ENCODE measurements around the gene ZNF316.

DNA sequence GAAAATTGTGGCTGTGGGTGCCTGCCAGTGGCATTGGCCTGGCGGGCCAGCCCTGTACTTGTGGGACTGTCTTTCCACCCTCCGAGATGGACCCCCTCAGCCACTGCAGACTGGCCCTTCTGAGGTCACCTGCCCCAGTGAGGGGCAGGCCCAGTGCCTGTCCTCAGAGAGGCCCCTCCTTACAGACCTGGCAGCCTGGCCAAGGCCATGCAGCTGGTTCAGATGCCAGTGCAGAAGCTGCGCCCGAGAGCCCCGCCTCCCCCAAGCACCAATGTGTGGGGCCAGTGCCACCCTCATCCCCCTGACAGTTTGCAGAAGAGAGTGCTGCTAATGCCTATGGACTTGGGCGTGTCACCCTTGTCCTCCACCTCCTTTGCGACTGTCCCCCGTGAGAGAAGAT, 10.0 kb downstream of the ZNF316 start:
- TF ChIP-seq, protein P1, sequence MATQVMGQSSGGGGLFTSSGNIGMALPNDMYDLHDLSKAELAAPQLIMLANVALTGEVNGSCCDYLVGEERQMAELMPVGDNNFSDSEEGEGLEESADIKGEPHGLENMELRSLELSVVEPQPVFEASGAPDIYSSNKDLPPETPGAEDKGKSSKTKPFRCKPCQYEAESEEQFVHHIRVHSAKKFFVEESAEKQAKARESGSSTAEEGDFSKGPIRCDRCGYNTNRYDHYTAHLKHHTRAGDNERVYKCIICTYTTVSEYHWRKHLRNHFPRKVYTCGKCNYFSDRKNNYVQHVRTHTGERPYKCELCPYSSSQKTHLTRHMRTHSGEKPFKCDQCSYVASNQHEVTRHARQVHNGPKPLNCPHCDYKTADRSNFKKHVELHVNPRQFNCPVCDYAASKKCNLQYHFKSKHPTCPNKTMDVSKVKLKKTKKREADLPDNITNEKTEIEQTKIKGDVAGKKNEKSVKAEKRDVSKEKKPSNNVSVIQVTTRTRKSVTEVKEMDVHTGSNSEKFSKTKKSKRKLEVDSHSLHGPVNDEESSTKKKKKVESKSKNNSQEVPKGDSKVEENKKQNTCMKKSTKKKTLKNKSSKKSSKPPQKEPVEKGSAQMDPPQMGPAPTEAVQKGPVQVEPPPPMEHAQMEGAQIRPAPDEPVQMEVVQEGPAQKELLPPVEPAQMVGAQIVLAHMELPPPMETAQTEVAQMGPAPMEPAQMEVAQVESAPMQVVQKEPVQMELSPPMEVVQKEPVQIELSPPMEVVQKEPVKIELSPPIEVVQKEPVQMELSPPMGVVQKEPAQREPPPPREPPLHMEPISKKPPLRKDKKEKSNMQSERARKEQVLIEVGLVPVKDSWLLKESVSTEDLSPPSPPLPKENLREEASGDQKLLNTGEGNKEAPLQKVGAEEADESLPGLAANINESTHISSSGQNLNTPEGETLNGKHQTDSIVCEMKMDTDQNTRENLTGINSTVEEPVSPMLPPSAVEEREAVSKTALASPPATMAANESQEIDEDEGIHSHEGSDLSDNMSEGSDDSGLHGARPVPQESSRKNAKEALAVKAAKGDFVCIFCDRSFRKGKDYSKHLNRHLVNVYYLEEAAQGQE (IDR thresholded peaks at IDR 0.05; ENCODE audit: unreplicated experiment) = no peak
- TF ChIP-seq, protein P2, sequence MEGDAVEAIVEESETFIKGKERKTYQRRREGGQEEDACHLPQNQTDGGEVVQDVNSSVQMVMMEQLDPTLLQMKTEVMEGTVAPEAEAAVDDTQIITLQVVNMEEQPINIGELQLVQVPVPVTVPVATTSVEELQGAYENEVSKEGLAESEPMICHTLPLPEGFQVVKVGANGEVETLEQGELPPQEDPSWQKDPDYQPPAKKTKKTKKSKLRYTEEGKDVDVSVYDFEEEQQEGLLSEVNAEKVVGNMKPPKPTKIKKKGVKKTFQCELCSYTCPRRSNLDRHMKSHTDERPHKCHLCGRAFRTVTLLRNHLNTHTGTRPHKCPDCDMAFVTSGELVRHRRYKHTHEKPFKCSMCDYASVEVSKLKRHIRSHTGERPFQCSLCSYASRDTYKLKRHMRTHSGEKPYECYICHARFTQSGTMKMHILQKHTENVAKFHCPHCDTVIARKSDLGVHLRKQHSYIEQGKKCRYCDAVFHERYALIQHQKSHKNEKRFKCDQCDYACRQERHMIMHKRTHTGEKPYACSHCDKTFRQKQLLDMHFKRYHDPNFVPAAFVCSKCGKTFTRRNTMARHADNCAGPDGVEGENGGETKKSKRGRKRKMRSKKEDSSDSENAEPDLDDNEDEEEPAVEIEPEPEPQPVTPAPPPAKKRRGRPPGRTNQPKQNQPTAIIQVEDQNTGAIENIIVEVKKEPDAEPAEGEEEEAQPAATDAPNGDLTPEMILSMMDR (conservative IDR thresholded peaks at IDR 0.05; ENCODE audit: low read depth in 2 of 2) = no peak
- TF ChIP-seq POLR2AphosphoS5 (IDR thresholded peaks at IDR 0.05; ENCODE audit: low read depth) (no peak), ZNF114 (CRISPR knock-in tag; IDR thresholded peaks at IDR 0.05) (no peak)

Measured in GM23338 (cell line).